Measurements from ENCODE around the gene GREM2.

GREM2 gene

DNA sequence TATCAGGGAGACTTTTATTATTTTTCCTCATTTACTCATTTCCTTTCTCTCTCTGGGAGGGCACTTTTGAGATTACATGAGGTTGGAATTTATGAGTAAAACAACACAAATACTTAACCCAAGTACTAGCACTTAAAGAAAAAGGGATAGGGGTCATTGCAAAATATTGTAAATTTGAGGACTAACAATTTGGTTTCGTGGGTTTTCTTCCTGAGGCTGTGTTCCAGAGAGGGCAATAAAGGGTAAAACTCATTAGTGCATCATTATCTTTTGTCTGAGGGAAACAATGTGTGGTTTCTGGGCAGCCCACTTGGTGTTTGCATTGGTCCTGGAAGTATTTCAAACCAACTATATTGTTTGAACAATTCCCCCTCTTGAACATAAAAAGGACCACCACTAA lies 96.5 kb downstream of the GREM2 start:
- no peak for TF ChIP-seq POLR2AphosphoS5 (IDR thresholded peaks at IDR 0.05; ENCODE audit: low read depth)

DNA sequence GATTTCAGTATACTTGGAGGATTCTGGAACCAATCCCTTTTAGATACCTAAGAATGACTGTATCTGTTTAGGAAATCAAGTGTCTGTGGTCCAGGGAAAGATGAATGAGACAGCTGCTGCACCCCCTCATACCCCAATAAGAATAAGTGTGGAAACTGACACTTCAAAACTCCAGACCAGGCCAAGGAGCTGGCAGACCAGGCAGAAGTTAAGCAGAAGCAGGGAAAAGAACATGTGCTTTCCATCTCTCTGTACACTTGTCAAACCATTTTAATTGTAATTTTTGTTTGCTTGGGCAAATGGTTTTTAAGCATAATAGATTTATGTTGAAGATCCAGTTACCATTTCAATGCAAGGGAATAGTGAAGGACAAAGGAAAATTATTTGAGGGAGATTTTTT lies 100.2 kb downstream of the GREM2 start:
- no peak for TF ChIP-seq GABPA (IDR thresholded peaks at IDR 0.05; ENCODE audit: low read depth)
- TF ChIP-seq, protein P1, sequence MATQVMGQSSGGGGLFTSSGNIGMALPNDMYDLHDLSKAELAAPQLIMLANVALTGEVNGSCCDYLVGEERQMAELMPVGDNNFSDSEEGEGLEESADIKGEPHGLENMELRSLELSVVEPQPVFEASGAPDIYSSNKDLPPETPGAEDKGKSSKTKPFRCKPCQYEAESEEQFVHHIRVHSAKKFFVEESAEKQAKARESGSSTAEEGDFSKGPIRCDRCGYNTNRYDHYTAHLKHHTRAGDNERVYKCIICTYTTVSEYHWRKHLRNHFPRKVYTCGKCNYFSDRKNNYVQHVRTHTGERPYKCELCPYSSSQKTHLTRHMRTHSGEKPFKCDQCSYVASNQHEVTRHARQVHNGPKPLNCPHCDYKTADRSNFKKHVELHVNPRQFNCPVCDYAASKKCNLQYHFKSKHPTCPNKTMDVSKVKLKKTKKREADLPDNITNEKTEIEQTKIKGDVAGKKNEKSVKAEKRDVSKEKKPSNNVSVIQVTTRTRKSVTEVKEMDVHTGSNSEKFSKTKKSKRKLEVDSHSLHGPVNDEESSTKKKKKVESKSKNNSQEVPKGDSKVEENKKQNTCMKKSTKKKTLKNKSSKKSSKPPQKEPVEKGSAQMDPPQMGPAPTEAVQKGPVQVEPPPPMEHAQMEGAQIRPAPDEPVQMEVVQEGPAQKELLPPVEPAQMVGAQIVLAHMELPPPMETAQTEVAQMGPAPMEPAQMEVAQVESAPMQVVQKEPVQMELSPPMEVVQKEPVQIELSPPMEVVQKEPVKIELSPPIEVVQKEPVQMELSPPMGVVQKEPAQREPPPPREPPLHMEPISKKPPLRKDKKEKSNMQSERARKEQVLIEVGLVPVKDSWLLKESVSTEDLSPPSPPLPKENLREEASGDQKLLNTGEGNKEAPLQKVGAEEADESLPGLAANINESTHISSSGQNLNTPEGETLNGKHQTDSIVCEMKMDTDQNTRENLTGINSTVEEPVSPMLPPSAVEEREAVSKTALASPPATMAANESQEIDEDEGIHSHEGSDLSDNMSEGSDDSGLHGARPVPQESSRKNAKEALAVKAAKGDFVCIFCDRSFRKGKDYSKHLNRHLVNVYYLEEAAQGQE (IDR thresholded peaks at IDR 0.05; ENCODE audit: insufficient replicate concordance, low read depth) = no peak

More for the DNA sequence above, 96.5 kb downstream of the GREM2 start:
- no peak overlapping the region for H3K4me3 ChIP-seq (replicated peaks; ENCODE audit: insufficient read depth, low read length)
- H3K27me3 ChIP-seq (ENCODE audit: insufficient read depth, poor library complexity, severe bottlenecking) = no peaks in the 10 kb centered on the region
- no peak overlapping the region for H3K27ac ChIP-seq (replicated peaks)
- no peak for DNase-seq (ENCODE audit: low read depth in 1 of 2, low spot score in 1 of 2)

DNA sequence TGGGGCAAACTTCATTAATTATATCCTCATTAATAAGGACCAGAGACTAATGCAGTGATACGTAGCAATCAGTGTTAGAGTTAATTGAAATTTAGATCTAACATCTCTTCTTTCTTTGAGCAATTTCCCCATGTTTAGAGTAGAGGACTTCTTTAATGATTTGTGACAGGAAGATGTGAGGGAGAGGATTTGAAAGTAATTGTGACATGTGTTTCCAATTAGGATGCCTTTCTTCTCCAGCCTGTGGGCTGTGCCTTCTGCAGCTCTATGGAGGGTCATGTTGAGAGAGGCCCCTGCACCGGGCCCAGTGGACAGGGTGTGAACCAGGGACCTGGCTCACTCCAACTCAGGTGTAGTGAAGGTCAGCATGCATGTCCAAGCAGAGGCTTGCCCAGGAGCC lies 103.0 kb downstream of the GREM2 start:
- TF ChIP-seq, protein P2, sequence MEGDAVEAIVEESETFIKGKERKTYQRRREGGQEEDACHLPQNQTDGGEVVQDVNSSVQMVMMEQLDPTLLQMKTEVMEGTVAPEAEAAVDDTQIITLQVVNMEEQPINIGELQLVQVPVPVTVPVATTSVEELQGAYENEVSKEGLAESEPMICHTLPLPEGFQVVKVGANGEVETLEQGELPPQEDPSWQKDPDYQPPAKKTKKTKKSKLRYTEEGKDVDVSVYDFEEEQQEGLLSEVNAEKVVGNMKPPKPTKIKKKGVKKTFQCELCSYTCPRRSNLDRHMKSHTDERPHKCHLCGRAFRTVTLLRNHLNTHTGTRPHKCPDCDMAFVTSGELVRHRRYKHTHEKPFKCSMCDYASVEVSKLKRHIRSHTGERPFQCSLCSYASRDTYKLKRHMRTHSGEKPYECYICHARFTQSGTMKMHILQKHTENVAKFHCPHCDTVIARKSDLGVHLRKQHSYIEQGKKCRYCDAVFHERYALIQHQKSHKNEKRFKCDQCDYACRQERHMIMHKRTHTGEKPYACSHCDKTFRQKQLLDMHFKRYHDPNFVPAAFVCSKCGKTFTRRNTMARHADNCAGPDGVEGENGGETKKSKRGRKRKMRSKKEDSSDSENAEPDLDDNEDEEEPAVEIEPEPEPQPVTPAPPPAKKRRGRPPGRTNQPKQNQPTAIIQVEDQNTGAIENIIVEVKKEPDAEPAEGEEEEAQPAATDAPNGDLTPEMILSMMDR (IDR thresholded peaks at IDR 0.05; ENCODE audit: insufficient read depth, low read length) = no peak
- no peak for TF ChIP-seq POLR2AphosphoS5 (IDR thresholded peaks at IDR 0.05; ENCODE audit: low read depth)
- no peak for TF ChIP-seq GABPA (IDR thresholded peaks at IDR 0.05; ENCODE audit: low read depth)
- H3K4me3 ChIP-seq (replicated peaks; ENCODE audit: insufficient read depth, low read length) = no peak overlapping the region
- DNase-seq (ENCODE audit: low read depth in 1 of 2, low spot score in 1 of 2) = no peak

More for the DNA sequence above, 100.2 kb downstream of the GREM2 start:
- DNase-seq (ENCODE audit: low read depth in 1 of 2, low spot score in 1 of 2) = no peak
- no peaks in the 10 kb centered on the region for H3K27me3 ChIP-seq (ENCODE audit: insufficient read depth, poor library complexity, severe bottlenecking)
- no peak overlapping the region for H3K4me3 ChIP-seq (replicated peaks; ENCODE audit: insufficient read depth, low read length)
- H3K27ac ChIP-seq (replicated peaks) = no peak overlapping the region

DNA sequence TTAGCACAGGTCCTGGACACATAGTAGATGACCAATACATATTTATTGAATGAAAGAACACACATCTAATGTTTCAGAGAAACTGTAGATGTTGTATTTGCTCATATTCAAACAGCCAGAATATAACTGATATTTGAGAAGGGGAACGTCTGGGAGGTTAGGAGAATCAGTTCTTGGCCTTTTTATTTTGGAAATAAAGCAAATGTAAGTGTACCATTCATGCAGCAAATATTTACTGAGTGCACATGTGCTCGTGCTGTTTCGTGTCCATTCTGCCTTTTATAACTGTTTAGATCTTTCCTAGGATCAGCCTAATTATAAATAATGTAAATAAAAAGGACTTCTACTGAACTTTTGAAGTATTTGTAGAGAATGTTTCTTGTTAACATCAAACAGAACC lies 103.8 kb downstream of the GREM2 start:
- TF ChIP-seq POLR2AphosphoS5 (IDR thresholded peaks at IDR 0.05; ENCODE audit: low read depth) (no peak), GABPA (IDR thresholded peaks at IDR 0.05; ENCODE audit: low read depth) (no peak), SPI1 (IDR thresholded peaks at IDR 0.05; ENCODE audit: borderline replicate concordance, low read depth) (no peak)
- TF ChIP-seq, protein P1 (IDR thresholded peaks at IDR 0.05; ENCODE audit: insufficient replicate concordance, low read depth) = no peak
- TF ChIP-seq, protein P2 (IDR thresholded peaks at IDR 0.05; ENCODE audit: insufficient read depth, low read length) = no peak
- no peak overlapping the region for H3K4me3 ChIP-seq (replicated peaks; ENCODE audit: insufficient read depth, low read length)
- no peaks in the 10 kb centered on the region for H3K27me3 ChIP-seq (ENCODE audit: insufficient read depth, poor library complexity, severe bottlenecking)
- no peak overlapping the region for H3K27ac ChIP-seq (replicated peaks)
- no peak for DNase-seq (ENCODE audit: low read depth in 1 of 2, low spot score in 1 of 2)

More for the DNA sequence above, 103.0 kb downstream of the GREM2 start:
- H3K27ac ChIP-seq (replicated peaks) = no peak overlapping the region
- H3K27me3 ChIP-seq (ENCODE audit: insufficient read depth, poor library complexity, severe bottlenecking) = no peaks in the 10 kb centered on the region

DNA sequence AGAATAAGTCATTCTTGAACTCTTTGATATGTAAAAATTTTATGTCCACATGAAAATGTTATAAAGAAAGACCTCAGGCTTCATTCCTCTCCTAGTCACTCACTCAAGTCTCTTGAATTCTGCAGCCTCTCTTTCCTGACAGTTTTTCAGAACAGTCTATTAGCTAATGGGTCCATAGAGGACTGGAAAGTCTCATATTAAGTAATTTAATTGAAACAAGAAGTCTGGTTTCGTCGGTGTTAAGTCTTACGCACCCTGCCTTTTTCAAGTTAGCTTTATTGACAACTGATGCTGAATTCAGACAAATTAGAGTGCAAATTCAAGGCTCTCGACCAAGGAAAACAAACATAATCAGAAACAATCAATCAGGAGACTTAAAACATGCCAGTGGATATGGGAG lies 105.8 kb downstream of the GREM2 start:
- H3K27ac ChIP-seq (replicated peaks) = no peak overlapping the region
- no peak for TF ChIP-seq POLR2AphosphoS5 (IDR thresholded peaks at IDR 0.05; ENCODE audit: low read depth)
- no peaks in the 10 kb centered on the region for H3K27me3 ChIP-seq (ENCODE audit: insufficient read depth, poor library complexity, severe bottlenecking)
- no peak for DNase-seq (ENCODE audit: low read depth in 1 of 2, low spot score in 1 of 2)
- H3K4me3 ChIP-seq (replicated peaks; ENCODE audit: insufficient read depth, low read length) = no peak overlapping the region

All from HL-60 (cell line).